SK-N-SH (cell line): ENCODE data around the gene VMP1. TPM values are rescaled to one million over a fixed set of nuclear protein-coding genes. Genes with fewer than 3 reads are reported as not detected.
"Not testable (repeated sequence)": the region's sequence is repeated elsewhere in the genome, so short reads cannot be mapped to it uniquely, and the experiment has no call there.

ENCODE experiments used
- CTCF ChIA-PET: fragments of 300-600, 350-600 bp; formaldehyde crosslinking; extraction: SDS; loops from one replicate; lab custom pipeline; 2021; lab: Yijun Ruan, JAX
- POLR2A ChIA-PET: fragments of 350-600 bp; sonication (Branson Sonifier 250); formaldehyde crosslinking; extraction: SDS; loops from one replicate; lab custom pipeline; 2020; ENCODE audit warnings: antibody characterized with exemption, inconsistent platforms; lab: Yijun Ruan, JAX
- DNase-seq: peaks from one replicate; pipeline ENCODE4 v3.0.0; 2012
- H2AFZ ChIP-seq: fragments of 200-600 bp; sonication (generic); 2 replicates; pipeline ENCODE4 v1.8.1; 2016; ENCODE audit warnings: antibody characterized with exemption, mild to moderate bottlenecking, low read depth
- H3F3A ChIP-seq: fragments of 200-600 bp; sonication (generic); replicated peaks from 2 replicates; pipeline ENCODE3; 2016; ENCODE audit warnings: antibody characterized with exemption, mild to moderate bottlenecking; ENCODE audit not compliant: insufficient read depth
- H3K27ac ChIP-seq, 2 experiments: fragments of 200-500 bp in 1 of 2; fragments of 200-600 bp in 1 of 2; sonication (Bioruptor generic) in 1 of 2; sonication (generic), shearing (Covaris generic) in 1 of 2; 2 replicates each; pipeline versions ENCODE4 v1.5.1 to v1.6.1; 2014 to 2016; ENCODE audit warnings: low read depth in 2 of 2, inconsistent platforms in 1 of 2, low read length in 1 of 2, mild to moderate bottlenecking in 1 of 2, mixed read lengths in 1 of 2
- H3K27me3 ChIP-seq: fragments of 200-600 bp; sonication (generic), shearing (Covaris generic); 2 replicates; pipeline ENCODE4 v1.6.1; 2016; ENCODE audit warnings: mixed run types; ENCODE audit not compliant: insufficient read depth
- H3K36me3 ChIP-seq, 2 experiments: fragments of 200-500 bp in 1 of 2; fragments of 200-600 bp in 1 of 2; sonication (Bioruptor generic) in 1 of 2; sonication (generic) in 1 of 2; replicated peaks in 1 of 2; 2 replicates each; pipeline versions ENCODE3 to v1.5.1; 2014 to 2016; ENCODE audit warnings: low read length in 1 of 2, mild to moderate bottlenecking in 1 of 2; ENCODE audit not compliant: insufficient read depth in 2 of 2, control insufficient read depth in 1 of 2
- H3K4me1 ChIP-seq, 2 experiments: fragments of 200-500 bp in 1 of 2; fragments of 200-600 bp in 1 of 2; sonication (Bioruptor generic) in 1 of 2; sonication (generic), shearing (Covaris generic) in 1 of 2; 2 replicates each; pipeline versions ENCODE4 v1.5.1 to v1.6.1; 2014 to 2016; ENCODE audit warnings: low read depth in 1 of 2, low read length in 1 of 2, mixed run types in 1 of 2; ENCODE audit not compliant: insufficient read depth in 2 of 2, control insufficient read depth in 1 of 2
- H3K4me2 ChIP-seq: fragments of 200-600 bp; sonication (generic), shearing (Covaris generic); 2 replicates; pipeline ENCODE4 v1.6.1; 2017; ENCODE audit warnings: mixed run types
- H3K4me3 ChIP-seq, 2 experiments: fragments of 200-500 bp in 1 of 2; fragments of 200-600 bp in 1 of 2; sonication (Bioruptor generic) in 1 of 2; sonication (generic), shearing (Covaris generic) in 1 of 2; 2 replicates each; pipeline versions ENCODE4 v1.5.1 to v1.8.1; 2014 to 2016; ENCODE audit warnings: low read depth in 2 of 2, inconsistent platforms in 1 of 2, low read length in 1 of 2, mild to moderate bottlenecking in 1 of 2, mixed read lengths in 1 of 2, moderate library complexity in 1 of 2
- H3K79me2 ChIP-seq: fragments of 200-600 bp; sonication (generic); 2 replicates; pipeline ENCODE4 v1.8.1; 2017; ENCODE audit warnings: mild to moderate bottlenecking; ENCODE audit not compliant: insufficient read depth
- H3K9ac ChIP-seq: fragments of 200-600 bp; sonication (generic); 2 replicates; pipeline ENCODE4 v1.6.1; 2017; ENCODE audit warnings: mixed run types
- H3K9me2 ChIP-seq: fragments of 200-600 bp; sonication (generic); 2 replicates; pipeline ENCODE4 v1.6.1; 2017; ENCODE audit warnings: mixed run types
- H3K9me3 ChIP-seq: fragments of 200-600 bp; sonication (generic); 2 replicates; pipeline ENCODE4 v1.6.1; 2017; ENCODE audit warnings: mixed run types, mild to moderate bottlenecking, moderate library complexity
- H4K20me1 ChIP-seq: fragments of 200-600 bp; sonication (generic); 2 replicates; pipeline ENCODE4 v1.6.1; 2017; ENCODE audit warnings: mild to moderate bottlenecking, mixed run types; ENCODE audit not compliant: insufficient read depth
- GATA2 ChIP-seq: sonication (generic); formaldehyde crosslinking; IDR thresholded peaks from 2 replicates; pipeline ENCODE4 v1.5.0; 2020; ENCODE audit warnings: mild to moderate bottlenecking, missing genetic modification reagents
- SMC3 ChIP-seq: IDR thresholded peaks from 2 replicates; pipeline ENCODE4 v1.6.1; 2012; ENCODE audit warnings: low read depth, low read length, improper control_type of control experiment
- WGBS: methylation state at CpG from one replicate; pipeline ENCODE4 v1.1.6; 2017; ENCODE audit warnings: low lambda C conversion rate; 5-methylcytosine and 5-hydroxymethylcytosine counted together
- polyA plus RNA-seq, 3 experiments: library from polyadenylated mRNA; depleted of rRNA; stranded (reverse); fragments of >200 nt; gene quantifications; 2 replicates each; pipeline ENCODE4 v1.2.3, GENCODE V29; 2012
- TF ChIP-seq, protein P1 (sequence below): fragments of 200-600 bp; sonication (generic); IDR thresholded peaks from 2 replicates; pipeline ENCODE4 v1.6.1; 2017; ENCODE audit warnings: antibody characterized with exemption, mild to moderate bottlenecking, moderate library complexity
- TF ChIP-seq, protein P2 (sequence below): IDR thresholded peaks from 2 replicates; pipeline ENCODE4 v1.4.0; 2012; ENCODE audit warnings: low read depth, borderline replicate concordance
- TF ChIP-seq, protein P3 (sequence below): IDR thresholded peaks from 2 replicates; pipeline ENCODE4 v1.4.0; 2012; ENCODE audit warnings: low read depth, borderline replicate concordance

Gene VMP1
- polyA plus RNA-seq, 1 of the 3 experiments (the other 2 are of a cell fraction) = 169 TPM

DNA sequence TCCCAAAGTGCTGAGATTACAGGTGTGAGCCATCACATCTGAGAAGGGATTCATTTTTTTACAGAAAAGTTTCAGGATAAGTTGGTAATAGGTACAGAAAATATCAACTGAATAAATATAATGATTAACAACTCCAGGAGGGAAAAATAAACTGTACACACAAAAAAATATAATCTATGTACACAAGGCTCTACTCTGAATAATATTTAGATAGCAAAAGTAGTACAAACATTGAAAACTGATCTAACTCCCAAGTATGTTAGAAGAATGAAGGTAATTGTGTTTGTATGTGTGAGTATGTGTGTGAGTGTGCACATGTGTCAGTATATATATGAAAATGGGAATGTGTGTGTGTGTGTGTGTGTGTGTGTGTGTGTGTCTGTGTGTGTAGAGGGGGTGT is 164.9 kb downstream of the VMP1 start (continued):
- TF ChIP-seq, protein P1, sequence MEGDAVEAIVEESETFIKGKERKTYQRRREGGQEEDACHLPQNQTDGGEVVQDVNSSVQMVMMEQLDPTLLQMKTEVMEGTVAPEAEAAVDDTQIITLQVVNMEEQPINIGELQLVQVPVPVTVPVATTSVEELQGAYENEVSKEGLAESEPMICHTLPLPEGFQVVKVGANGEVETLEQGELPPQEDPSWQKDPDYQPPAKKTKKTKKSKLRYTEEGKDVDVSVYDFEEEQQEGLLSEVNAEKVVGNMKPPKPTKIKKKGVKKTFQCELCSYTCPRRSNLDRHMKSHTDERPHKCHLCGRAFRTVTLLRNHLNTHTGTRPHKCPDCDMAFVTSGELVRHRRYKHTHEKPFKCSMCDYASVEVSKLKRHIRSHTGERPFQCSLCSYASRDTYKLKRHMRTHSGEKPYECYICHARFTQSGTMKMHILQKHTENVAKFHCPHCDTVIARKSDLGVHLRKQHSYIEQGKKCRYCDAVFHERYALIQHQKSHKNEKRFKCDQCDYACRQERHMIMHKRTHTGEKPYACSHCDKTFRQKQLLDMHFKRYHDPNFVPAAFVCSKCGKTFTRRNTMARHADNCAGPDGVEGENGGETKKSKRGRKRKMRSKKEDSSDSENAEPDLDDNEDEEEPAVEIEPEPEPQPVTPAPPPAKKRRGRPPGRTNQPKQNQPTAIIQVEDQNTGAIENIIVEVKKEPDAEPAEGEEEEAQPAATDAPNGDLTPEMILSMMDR = no peak
- no peak for TF ChIP-seq SMC3
- TF ChIP-seq, all 33 proteins: peak for 0

DNA sequence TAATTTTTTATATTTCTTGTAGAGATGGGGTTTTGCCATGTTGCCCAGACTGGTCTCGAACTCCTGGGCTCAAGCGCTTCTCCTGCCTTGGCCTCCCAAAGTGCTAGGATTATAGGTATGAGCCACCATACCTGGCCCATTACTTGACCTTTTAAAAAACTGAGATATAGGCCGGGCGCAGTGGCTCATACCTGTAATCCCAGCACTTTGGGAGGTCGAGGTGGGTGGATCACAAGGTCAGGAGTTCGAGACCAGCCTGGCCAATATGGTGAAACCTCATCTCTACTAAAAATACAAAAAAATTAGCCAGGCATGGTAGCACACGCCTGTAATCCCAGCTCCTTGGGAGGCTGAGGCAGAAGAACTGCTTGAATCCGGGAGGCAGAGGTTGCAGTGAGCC is 166.0 kb downstream of the VMP1 start:
- DNase-seq, H3K9me3 ChIP-seq, H3F3A ChIP-seq, H3K27ac ChIP-seq, H4K20me1 ChIP-seq, H3K79me2 ChIP-seq, H3K4me2 ChIP-seq, POLR2A ChIA-PET, H3K27me3 ChIP-seq, H3K9me2 ChIP-seq, H3K4me3 ChIP-seq, H2AFZ ChIP-seq, H3K4me1 ChIP-seq, H3K9ac ChIP-seq, H3K36me3 ChIP-seq: not testable (repeated sequence)
- WGBS = 91% methylated on average over 8 of the region's 8 CpGs
- CTCF ChIA-PET = interaction anchor here (3.1 kb wide), 1 partner anchor 14 kb away, joined by 9 read pairs; no protein-coding TSS in a partner anchor

DNA sequence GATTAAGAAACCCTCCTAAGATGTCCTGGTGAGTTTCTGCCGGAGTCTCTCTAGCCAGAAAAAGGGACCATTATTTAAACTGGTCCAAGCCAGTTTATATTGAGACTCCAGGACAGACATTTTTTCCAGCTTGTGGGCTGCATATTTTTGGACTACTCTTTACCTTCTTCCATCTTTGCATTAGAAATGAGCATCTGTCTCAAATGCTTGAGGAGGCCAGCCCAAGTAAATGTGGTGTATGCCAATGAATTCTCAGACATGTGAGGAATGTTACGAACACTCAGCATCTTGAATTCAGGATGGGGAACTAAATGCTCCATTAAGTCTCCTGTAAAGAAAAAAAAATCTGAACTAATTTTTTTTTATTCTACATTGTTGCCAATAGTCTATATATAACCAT is 166.9 kb downstream of the VMP1 start:
- TF ChIP-seq GATA2 (CRISPR knock-in tag) = no peak
- TF ChIP-seq, protein P2, sequence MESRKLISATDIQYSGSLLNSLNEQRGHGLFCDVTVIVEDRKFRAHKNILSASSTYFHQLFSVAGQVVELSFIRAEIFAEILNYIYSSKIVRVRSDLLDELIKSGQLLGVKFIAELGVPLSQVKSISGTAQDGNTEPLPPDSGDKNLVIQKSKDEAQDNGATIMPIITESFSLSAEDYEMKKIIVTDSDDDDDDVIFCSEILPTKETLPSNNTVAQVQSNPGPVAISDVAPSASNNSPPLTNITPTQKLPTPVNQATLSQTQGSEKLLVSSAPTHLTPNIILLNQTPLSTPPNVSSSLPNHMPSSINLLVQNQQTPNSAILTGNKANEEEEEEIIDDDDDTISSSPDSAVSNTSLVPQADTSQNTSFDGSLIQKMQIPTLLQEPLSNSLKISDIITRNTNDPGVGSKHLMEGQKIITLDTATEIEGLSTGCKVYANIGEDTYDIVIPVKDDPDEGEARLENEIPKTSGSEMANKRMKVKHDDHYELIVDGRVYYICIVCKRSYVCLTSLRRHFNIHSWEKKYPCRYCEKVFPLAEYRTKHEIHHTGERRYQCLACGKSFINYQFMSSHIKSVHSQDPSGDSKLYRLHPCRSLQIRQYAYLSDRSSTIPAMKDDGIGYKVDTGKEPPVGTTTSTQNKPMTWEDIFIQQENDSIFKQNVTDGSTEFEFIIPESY = no peak
- TF ChIP-seq, protein P3, sequence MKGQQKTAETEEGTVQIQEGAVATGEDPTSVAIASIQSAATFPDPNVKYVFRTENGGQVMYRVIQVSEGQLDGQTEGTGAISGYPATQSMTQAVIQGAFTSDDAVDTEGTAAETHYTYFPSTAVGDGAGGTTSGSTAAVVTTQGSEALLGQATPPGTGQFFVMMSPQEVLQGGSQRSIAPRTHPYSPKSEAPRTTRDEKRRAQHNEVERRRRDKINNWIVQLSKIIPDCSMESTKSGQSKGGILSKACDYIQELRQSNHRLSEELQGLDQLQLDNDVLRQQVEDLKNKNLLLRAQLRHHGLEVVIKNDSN = no peak
- Histone ChIP-seq H3K36me3 (peaks cover 0 to 1% of the 10 kb centered on the region in 2 experiments), H3F3A (peaks cover 6% of the 10 kb centered on the region), H4K20me1 (no peaks in the 10 kb centered on the region), H2AFZ (no peak overlapping the region; the same call in 1 of the 2 replicates), H3K4me3 (no peak overlapping the region), H3K4me1 (no peaks in the 10 kb centered on the region; a peak in 1 of 4 replicates), H3K27me3 (no peaks in the 10 kb centered on the region), H3K27ac (no peak overlapping the region), H3K9me2 (no peaks in the 10 kb centered on the region), H3K4me2 (no peak overlapping the region), H3K79me2 (no peaks in the 10 kb centered on the region), H3K9me3 (no peaks in the 10 kb centered on the region), H3K9ac (no peak overlapping the region)
- DNase-seq = no peak
- 99% methylated on average over 2 of the region's 2 CpGs for WGBS
- POLR2A ChIA-PET = no interaction called here
- CTCF ChIA-PET = interaction anchor here (0.8 to 3.1 kb wide), 2 partner anchors 15 to 121 kb away, joined by 4 to 9 read pairs; no protein-coding TSS in a partner anchor
